Right renal cortex interstitium (tissue), 3 donors: ENCODE results near the gene SLIT1. TPM values are rescaled to one million over a fixed set of nuclear protein-coding genes. Genes with fewer than 3 reads are reported as not detected.

Experiments used
- DNase-seq, 3 donors: peaks; one replicate each; pipeline ENCODE4 v3.0.0-alpha.2; 2013; ENCODE audit warnings: low read depth in 3 of 3, low spot score in 2 of 3
- polyA plus RNA-seq, 3 donors: library from polyadenylated mRNA; unstranded; fragments of 120-200 nt; gene quantifications; one replicate each; pipeline ENCODE4 v1.2.1, GENCODE V29; 2013; ENCODE audit not compliant: insufficient read length in 3 of 3

The SLIT1 gene
- polyA plus RNA-seq, 3 donors: 5.6 to 6.7 (median 5.8) TPM

DNA sequence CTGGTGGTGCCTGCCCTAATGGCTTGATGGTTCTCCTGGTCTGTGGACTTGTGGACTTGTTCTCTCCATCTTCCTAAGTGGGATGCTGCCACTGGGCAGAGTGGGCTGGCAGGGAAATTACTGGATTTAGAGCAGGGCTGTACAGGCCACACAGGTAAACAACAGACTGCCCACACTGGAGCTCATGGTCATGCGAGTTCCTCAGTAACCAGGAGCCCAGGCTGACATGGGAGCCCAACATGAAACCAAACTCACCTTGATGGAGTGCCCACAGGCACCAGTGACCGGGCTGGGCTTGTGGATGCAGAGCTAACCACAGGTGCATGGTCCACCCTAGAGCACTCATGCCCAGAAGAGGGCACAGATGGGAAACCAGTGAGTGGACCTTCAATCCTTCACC is 116.7 kb downstream of the SLIT1 start:
- DNase-seq: no peak

DNA sequence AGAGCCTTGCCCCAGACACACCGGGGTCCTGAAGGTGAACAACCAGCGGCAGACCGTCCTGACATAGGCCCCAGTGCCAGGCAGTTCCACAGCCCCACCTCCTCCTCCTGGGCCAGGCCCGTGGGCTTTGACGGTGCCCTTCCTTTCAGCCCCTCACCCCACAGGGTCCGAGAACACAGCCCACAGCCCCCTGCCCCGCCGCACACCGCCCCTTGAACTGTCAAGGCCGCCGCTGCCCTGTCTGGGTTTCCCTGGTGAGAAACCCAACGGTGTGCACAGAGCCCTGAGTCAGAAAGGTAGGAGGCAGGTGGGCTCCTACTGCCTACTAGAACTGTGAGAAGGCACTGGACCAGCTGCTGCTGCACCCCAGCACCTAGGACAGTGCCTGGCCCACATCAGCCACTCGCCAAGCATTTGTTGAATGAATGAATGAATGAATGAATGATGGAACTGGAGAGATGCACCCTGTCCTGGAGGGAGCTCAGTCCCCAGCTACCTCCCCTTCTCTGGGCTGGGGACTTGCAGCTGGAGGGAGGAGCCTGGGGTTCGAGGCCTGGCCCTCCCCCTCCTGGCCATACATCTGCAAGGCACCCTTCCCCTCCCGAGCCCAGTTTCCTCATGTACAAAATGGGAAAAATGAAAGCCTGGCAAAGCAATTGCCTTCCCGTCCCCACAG is 117.9 kb downstream of the SLIT1 start:
- DNase-seq: no peak

DNA sequence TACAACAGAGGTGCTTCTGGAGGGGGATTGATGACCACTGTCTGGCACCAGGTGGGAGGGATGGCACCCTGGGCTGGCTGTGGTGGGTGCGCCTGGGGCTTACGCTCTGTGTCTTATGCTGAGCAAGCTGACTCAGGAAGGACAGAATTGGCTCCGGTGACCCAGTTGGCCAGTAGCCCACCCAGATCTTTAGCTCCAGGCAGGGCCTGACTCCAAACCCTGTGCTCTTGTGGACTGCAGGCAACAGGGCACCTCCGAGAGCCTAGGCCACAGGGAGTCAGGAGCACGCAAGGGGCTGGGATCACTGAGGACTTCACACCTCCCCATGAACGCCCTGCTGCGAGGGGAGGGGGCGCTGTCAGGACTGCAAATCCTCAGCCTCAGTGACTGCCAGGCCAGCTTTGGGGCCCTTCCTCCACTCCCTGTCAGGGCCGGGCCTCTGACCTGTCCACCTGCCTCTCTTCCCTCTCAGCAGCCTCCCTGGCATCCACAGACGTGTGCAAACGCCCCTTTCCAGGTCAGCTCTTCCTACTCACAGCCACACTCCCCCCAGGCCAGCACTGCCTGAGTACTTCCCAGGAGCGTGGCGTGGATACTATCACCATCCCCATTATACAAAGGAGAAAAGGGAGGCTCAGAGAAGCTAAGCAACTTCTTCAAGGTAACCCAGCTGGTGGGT is 118.7 kb downstream of the SLIT1 start:
- DNase-seq: no peak

DNA sequence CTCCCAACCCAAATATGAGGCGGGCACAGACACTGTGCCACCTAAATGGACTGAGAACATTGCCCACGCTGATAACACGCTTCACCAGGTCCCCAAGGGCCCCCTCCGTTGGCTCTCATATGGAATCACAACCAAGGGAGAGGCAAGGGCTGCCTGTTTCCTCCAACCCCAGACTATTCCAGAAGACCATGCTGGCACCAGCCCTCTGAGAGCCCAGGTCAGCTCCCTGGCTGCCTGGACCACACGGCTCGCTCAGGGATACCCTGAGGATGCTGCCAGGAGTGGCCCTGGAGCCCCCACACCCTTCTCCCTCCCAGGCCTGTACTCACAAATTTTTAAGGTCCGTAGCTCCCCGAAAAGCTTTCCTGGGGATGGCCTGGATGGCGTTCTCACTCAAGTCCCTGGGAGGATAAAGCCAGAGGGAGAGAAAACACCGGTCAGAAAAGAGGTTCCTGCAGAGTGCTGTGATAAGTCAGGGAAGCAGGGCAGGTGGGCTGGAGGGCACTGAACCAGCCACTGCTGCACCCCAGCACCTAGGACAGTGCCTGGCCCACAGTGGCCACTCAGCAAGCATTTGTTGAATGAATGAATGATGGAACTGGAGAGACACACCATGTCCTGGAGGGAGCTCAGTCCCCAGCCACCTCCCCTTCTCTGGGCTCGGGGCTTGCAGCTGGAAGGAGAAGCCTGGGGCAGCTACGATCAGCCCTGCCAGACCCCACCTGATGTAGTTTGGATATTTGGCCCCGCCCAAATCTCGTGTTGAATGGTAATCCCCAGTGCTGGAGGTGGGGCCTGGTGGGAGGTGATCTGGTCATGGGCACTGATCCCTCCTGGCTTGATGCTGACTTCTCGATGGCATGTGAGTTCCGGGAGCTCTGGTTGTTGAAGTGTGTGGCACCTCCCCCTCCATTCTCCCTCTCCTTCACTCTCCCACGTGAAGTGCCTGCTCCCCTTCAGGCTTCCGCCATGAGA is 119.8 kb downstream of the SLIT1 start:
- no peak for DNase-seq

- DNase-seq: no peak
Measured at GRCh38 chr10:97065128-97065527, 120.6 kb downstream of the SLIT1 start.

DNA sequence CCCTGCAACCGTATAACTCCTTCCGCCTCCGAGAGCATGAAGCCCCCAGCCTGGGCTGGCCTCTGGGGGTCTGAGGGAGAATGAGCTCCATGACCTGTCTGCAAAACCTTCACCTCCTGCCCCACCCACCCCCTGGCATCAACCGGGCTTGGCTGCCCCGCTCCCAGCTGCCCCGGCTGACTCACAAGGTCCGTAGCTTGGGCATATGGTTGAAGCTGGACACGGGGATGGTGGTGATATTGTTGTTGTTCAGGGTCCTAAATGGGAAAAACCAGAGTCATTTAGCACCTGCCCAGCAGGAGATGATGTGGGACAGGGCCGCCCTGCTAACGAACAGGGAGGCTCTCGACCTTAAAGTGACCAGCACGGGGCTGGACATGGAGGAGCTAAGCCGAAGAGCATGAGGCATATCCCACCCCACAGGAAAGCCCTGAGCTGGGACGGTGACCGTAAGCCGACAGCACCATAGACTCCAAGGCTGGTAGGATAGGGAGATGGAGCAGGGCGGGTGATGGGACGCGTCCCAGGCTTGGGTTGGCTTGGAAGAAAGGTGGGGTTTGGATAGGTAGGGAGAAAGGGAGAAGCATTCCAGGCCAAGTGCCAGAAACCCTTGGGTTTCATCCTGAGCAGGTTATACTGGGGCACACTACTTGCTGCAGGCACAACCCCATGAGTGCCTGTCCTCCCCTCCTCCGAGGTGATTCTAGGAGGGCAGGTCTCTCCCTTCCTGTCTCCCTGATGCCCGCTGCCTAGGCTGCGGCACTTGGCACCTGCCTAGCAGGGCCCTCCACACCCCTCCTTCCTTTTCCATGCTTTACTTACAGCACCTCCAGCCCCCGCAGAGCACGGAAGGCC is 121.5 kb downstream of the SLIT1 start:
- no peak for DNase-seq

DNA sequence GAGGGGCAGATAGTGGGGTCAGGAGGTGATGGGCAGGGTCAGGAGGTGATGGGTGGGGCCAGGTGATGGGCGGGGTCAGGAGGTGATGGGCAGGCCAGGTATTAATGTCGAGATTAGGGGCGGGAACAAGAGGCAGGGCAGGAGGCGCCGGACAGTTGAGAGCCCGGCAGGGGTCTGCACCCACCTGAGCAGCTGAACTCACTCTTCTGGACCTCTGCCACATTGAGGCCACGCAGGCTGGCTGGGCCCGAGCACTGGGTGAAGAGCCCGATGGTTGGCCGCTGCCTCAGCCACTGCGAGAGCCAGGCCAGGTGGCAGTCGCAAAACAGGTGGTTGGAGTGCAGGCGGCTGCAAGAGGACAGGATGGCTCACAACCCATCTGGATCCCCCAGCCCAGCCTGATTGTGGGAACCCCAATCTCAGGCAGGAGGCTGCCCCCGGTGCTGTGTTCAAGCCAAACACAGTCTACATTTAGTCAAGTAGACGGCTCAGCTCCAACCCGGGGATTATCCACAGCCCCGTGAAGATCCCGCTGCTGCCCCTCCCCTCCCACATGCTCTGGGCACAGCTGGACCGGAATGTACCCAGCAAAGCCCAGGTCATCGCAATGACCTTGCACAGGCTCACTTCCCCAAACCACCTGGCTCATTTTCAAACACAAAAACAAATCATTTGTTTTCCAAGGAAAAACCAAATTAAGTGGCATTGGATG is 122.3 kb downstream of the SLIT1 start:
- DNase-seq: no peak

GRCh38 chr10:97062456-97062855 is 123.3 kb downstream of the SLIT1 start:
- DNase-seq: no peak

DNA sequence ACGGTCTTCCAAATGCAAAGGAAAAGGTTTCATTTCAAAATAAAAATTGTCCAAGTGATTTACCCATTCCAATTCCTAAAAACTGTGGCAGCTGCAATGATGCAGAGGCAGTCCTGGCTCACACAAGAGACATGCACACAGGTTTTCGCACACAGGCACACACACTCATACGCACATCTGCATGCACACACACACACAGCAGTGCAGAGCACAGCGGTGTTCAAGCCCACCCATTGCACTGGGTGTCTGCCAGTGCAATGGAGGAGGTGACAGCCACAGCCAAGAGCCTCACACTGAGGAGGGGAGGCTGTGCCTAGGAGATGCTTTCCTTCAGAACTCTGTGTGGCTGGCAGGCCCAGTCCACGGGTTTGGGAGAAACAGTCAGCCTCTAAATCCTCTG is 123.7 kb downstream of the SLIT1 start:
- no peak for DNase-seq

- no peak for DNase-seq
Measured at GRCh38 chr10:97061423-97061822, 124.3 kb downstream of the SLIT1 start.

GRCh38 chr10:97060441-97061084 is 125.2 kb downstream of the SLIT1 start:
- no peak for DNase-seq

GRCh38 chr10:97059872-97060205 is 125.9 kb downstream of the SLIT1 start:
- no peak for DNase-seq

DNA sequence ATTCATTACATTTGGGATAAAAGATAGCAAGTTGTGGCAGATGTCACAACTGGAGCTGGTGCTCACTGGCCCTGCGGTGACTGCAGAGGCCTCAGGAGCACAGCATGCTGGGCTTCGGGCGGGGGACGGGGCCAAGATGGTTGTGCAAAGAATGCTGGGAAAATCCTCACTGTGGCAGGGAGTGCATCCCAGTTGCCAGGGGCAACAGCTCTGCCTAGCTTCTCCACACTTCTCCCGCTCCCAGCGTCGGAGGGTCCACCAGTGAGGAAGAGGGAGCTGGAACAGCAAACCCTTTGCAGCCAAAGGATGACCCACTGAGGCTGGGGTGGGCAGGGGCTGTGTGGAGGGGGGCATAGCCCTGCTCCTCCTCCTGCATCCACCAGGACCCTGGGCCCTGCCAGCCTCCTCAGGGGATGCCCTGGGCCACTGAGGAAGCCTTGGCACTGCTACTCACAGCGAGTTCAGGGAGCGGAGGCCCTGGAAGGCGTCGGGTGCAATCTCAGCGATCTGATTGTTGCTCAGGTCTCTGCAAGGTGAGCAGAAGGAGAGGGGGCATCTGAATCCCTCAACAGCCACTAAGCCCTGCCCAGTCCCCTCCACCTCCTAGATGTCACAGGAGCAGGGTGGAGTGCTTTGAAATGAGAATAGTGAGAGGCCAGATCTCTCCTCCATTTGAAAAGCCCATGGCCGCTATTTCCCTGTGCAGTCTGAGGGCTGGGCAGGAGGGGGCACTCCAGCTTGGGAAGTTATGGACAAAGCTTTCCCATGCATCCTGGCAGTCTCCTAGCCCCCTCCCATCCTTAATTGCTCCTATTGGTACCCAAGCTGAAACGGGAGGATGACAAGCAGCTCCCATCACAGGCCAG is 126.5 kb downstream of the SLIT1 start:
- DNase-seq: no peak

DNA sequence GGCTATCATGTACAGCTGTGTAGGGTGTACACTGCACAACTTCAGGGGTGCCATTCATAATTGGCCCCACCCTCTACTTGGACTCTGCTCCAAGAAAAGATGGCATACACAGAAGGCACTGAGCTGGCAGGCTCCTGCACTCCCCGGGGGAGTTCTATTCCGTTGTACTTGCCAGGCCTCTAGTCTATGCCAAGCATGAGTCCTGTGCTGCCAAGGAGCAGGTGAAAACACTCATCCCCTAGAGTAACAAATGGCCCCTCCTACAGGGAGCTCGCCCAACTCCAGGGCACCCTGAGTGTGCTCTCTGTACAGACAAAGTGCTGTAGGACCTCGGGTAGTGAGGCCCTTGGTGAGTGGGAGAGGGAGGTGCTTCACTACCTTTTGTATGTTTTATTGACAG is 127.2 kb downstream of the SLIT1 start:
- no peak for DNase-seq

DNA sequence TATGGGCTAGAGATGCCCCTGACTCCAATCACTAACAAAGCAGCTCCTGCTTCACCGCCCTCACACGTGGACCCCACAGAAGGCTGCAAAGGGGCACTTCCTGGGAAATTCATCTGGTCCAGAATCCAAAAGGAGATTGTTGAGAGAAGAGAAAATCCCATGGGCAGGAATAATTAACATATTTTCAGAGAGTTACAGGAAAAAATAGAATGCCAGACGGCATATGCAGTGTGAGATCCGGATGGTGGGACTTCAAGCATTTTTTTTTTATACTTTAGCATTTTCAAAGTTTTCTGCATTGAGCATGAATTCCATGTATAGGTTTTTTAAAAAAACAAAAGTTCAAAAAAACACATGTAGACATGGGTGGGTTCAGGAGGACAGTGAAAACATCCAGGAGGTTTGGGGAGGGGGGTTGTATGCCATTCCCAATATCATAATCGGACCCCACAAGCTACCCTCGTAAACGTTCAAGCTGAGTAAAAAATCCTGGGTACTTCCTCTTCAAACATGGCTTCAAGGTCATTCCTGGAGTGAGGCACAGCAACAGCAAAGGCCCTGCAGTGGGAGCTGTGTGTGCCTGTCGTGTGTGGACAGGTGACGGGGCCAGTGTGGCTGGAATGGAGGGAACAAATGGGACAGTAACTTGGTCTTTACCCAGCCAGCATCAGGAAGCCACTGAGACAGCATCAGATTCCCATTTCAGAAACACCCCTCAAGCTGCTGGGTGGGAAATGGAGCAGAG is 128.1 kb downstream of the SLIT1 start:
- DNase-seq: no peak

DNA sequence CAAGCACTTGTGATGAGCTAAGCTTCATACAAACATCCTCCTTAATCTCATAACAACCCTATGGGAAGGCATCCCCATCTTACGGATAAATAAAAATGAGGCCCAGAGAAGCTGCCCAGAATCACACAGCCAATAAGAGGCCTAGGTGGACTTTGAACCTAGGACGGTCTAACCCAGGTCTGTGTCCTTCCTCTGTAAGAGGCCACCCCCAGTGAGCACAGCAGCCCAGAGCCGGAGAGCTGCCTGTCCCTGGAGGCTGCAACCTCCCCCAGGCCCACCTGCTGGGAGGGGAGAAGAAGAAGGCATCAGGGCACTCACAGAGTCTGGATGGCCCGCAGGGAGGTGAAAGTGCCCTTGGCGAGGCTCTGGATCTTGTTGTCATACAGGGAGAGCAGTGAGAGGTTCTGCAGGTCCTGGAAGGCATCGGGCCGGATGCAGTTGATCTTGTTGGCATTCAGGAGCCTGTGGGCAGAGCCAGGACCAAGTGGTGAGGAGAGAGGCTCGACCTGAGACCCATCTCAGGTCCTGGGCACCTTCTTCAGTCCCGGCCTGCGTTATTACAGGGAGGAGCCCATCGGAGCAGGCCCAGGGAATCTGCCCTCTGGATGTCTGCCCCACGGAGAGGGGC is 129.6 kb downstream of the SLIT1 start:
- no peak for DNase-seq

GRCh38 chr10:97053276-97053675 is 132.5 kb downstream of the SLIT1 start:
- no peak for DNase-seq
